Upper lobe of left lung (tissue), 4 donors: ENCODE data around the gene KCNMA1.

Experiments
- EP300 ChIP-seq, 4 donors: sonication (generic); formaldehyde crosslinking; IDR thresholded peaks; one replicate each; pipeline ENCODE4 v1.5.1; 2017; ENCODE audit warnings: antibody characterized with exemption in 4 of 4, control low read depth in 2 of 4
- POLR2A ChIP-seq, 4 donors: fragments of 450-650 bp; IDR thresholded peaks; one replicate each; pipeline ENCODE4 v1.5.1; 2016 to 2017; ENCODE audit warnings: antibody characterized with exemption in 4 of 4, mild to moderate bottlenecking in 2 of 4

DNA sequence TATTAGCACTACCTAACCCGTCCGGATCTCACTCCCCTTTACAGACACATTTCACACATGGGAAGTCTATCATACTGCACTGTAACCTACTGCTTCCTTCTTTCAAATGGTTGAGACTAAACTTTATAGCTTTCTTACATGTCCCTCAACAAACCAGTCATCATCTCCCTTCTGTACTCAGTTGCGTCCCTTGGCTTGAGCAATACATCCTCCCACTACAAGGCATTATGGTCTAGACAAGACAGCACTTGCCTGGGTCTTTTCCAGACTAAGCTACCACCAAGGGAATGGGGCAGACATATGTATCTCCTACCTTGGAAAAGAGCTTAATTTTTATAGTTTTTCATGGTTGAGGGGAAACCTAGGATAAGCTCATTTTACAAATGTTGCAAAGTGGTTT lies 575.2 kb downstream of the KCNMA1 start:
- no peak for TF ChIP-seq POLR2A (IDR thresholded peaks at IDR 0.05)
- no peak for TF ChIP-seq EP300 (IDR thresholded peaks at IDR 0.05)
